ENCODE results near the gene MRPS35. TPM values are rescaled to one million over a fixed set of nuclear protein-coding genes. Genes with fewer than 3 reads are reported as not detected.

The MRPS35 gene
- total and polyA plus RNA-seq, 2 donors (not counting 1 experiment from before 2014, with no cell fraction given): 17.4 to 24.5 TPM

- Histone ChIP-seq H3K9me3 (ENCODE audit: control extremely low read depth in 1 of 3, control insufficient read depth in 2 of 3, insufficient read depth in 1 of 3, low read length in 2 of 3) (peaks cover 0 to 4% (median 0%) of the 10 kb centered on the region in 3 donors), H3K27ac (ENCODE audit: low read length in 2 of 2) (no peak overlapping the region), H3K4me2 (replicated peaks; ENCODE audit: low read depth, low read length, poor library complexity, severe bottlenecking) (peak overlapping the region; percentile 80), H3K4me3 (ENCODE audit: control extremely low read depth in 1 of 5, extremely low read depth in 1 of 5, insufficient read depth in 1 of 5, low read depth in 2 of 5, low read length in 4 of 5) (no peak overlapping the region), H3K79me2 (ENCODE audit: control insufficient read depth, insufficient read depth, low read length) (peaks cover 49% of the 10 kb centered on the region), H3K4me1 (ENCODE audit: control insufficient read depth in 2 of 2, insufficient read depth in 2 of 2, low read length in 2 of 2) (peaks cover 12 to 16% of the 10 kb centered on the region in 2 donors), H3K27me3 (replicated peaks in 1 of 4; ENCODE audit: control extremely low read depth in 1 of 4, control insufficient read depth in 3 of 4, insufficient read depth in 4 of 4, low read length in 3 of 4) (peaks cover 0 to 4% (median 0%) of the 10 kb centered on the region in 4 experiments), H3K9ac (ENCODE audit: low read length) (peak overlapping the region; percentile 79), H3K36me3 (replicated peaks in 1 of 2; ENCODE audit: control extremely low read depth in 1 of 2, control insufficient read depth in 1 of 2, extremely low read depth in 1 of 2, insufficient read depth in 2 of 2, low read length in 1 of 2) (peaks cover 1 to 13% of the 10 kb centered on the region in 2 experiments), H2AFZ (ENCODE audit: insufficient read depth, low read depth, low read length, poor library complexity, severe bottlenecking) (no peak overlapping the region), H4K20me1 (ENCODE audit: control insufficient read depth, insufficient read depth, low read length, poor library complexity, severe bottlenecking) (peaks cover 16% of the 10 kb centered on the region)
- intact Hi-C loops (cut with micrococcal nuclease): loop anchor here (2.0 to 5.0 kb wide), 3 partner anchors 69 to 700 kb away; partner anchors contain the start of genes CCDC91, KLHL42, MANSC4 and TM7SF3
- ATAC-seq (ENCODE audit: low read depth) (no peak), DNase-seq (no peak)
- Mint-ChIP-seq H3K4me1 (peaks cover 31% of the 10 kb centered on the region), H3K27me3 (peaks cover 7% of the 10 kb centered on the region), H3K4me3 (peak overlapping the region; percentile 97), H3K27ac (no peak overlapping the region), H3K9me3 (ENCODE audit: insufficient read depth) (no peaks in the 10 kb centered on the region)
- TF ChIP-seq EZH2 (IDR thresholded peaks at IDR 0.05; ENCODE audit: borderline replicate concordance, insufficient read depth, low read depth, low read length, poor library complexity, severe bottlenecking) (no peak), CTCF (IDR thresholded peaks at IDR 0.05) (no peak)
- 91% methylated on average over 2 of the region's 2 CpGs for WGBS (ENCODE audit: insufficient coverage)
- ChIA-PET POLR2A (no interaction called here), CTCF (no interaction called here)
These were observed 1.3 kb downstream of the MRPS35 start for GRCh38 chr12:27711967-27712366.

- CTCF ChIA-PET: interaction anchor here (1.2 kb wide), 1 partner anchor 10 kb away, joined by 4 read pairs; no protein-coding TSS in a partner anchor
- no peaks in the 10 kb centered on the region for H4K20me1 ChIP-seq (ENCODE audit: control insufficient read depth, insufficient read depth, low read length, poor library complexity, severe bottlenecking)
- Mint-ChIP-seq H3K4me3 (no peak overlapping the region), H3K9me3 (ENCODE audit: insufficient read depth) (no peaks in the 10 kb centered on the region), H3K27ac (no peak overlapping the region), H3K27me3 (no peaks in the 10 kb centered on the region), H3K4me1 (no peaks in the 10 kb centered on the region)
- H3K27ac ChIP-seq (ENCODE audit: low read length in 2 of 2): no peak overlapping the region
- no peak for DNase-seq
- POLR2A ChIA-PET: no interaction called here
- H3K4me3 ChIP-seq (ENCODE audit: control extremely low read depth in 1 of 5, extremely low read depth in 1 of 5, insufficient read depth in 1 of 5, low read depth in 2 of 5, low read length in 4 of 5): no peak overlapping the region
- no peaks in the 10 kb centered on the region for H3K9me3 ChIP-seq (ENCODE audit: control extremely low read depth in 1 of 3, control insufficient read depth in 2 of 3, insufficient read depth in 1 of 3, low read length in 2 of 3)
- no peak for ATAC-seq (ENCODE audit: low read depth)
- no peaks in the 10 kb centered on the region for H3K4me1 ChIP-seq (ENCODE audit: control insufficient read depth in 2 of 2, insufficient read depth in 2 of 2, low read length in 2 of 2)
- no peak overlapping the region for H2AFZ ChIP-seq (ENCODE audit: insufficient read depth, low read depth, low read length, poor library complexity, severe bottlenecking)
- WGBS (ENCODE audit: insufficient coverage): no CpG with 5 or more reads among the region's 1 CpG
- no peaks in the 10 kb centered on the region for H3K27me3 ChIP-seq (replicated peaks in 1 of 4; ENCODE audit: control extremely low read depth in 1 of 4, control insufficient read depth in 3 of 4, insufficient read depth in 4 of 4, low read length in 3 of 4)
- intact Hi-C loops (cut with micrococcal nuclease): no loop called here
- H3K36me3 ChIP-seq (replicated peaks in 1 of 2; ENCODE audit: control extremely low read depth in 1 of 2, control insufficient read depth in 1 of 2, extremely low read depth in 1 of 2, insufficient read depth in 2 of 2, low read length in 1 of 2): peaks cover 14 to 35% of the 10 kb centered on the region in 2 experiments
- no peak overlapping the region for H3K4me2 ChIP-seq (replicated peaks; ENCODE audit: low read depth, low read length, poor library complexity, severe bottlenecking)
- no peaks in the 10 kb centered on the region for H3K79me2 ChIP-seq (ENCODE audit: control insufficient read depth, insufficient read depth, low read length)
- H3K9ac ChIP-seq (ENCODE audit: low read length): no peak overlapping the region
- TF ChIP-seq EZH2 (IDR thresholded peaks at IDR 0.05; ENCODE audit: borderline replicate concordance, insufficient read depth, low read depth, low read length, poor library complexity, severe bottlenecking): no peak
- no peak for TF ChIP-seq CTCF (IDR thresholded peaks at IDR 0.05)
These were observed 12.6 kb downstream of the MRPS35 start for GRCh38 chr12:27723212-27723611.
